Stimulated activated CD8-positive, alpha-beta memory T cell treated with anti-CD3 and anti-CD28 coated beads, Interleukin-4, amount 100 ng/mL, for 1 hour (primary cell): ENCODE results near the gene APOO.
"Not testable (repeated sequence)": the region's sequence is repeated elsewhere in the genome, so short reads cannot be mapped to it uniquely, and the experiment has no call there.

Source experiments
- DNase-seq, 2 donors: peaks; one replicate each; pipeline ENCODE4 v3.0.0-alpha.2; 2020; ENCODE audit warnings: low read depth in 2 of 2, low spot score in 1 of 2

The APOO gene

DNA sequence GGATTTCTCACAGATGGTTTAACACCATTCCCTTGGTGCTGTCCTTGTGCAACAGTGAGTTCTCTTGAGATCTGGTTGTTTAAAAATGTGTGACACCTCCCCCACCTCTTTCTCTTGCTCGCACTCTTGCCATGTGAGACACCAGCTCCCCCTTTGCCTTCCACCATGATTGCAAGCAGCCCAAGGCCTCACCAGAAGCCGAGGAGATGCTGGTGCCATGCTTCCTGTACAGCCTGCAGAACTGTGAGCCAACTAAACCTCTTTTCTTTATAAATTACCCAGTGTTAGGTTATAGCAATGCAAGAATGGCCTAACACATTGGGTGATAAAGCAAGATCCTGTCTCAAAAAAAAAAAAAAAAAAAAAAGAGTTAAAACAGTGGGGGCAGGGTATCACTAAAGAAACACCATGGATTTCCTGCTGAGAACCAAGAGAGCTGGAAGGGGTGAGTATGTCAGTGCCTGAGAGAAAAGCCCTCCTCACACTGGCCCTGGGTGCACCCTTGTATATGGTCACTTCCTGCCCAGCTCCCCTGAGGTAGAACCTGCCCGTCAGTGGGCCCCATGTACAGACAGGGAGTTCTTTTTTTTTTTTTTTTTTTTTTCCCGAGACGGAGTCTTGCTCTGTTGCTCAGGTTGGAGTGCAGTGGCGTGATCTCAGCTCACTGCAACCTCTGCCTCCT is 46.4 kb downstream of the APOO start:
- DNase-seq = no peak

DNA sequence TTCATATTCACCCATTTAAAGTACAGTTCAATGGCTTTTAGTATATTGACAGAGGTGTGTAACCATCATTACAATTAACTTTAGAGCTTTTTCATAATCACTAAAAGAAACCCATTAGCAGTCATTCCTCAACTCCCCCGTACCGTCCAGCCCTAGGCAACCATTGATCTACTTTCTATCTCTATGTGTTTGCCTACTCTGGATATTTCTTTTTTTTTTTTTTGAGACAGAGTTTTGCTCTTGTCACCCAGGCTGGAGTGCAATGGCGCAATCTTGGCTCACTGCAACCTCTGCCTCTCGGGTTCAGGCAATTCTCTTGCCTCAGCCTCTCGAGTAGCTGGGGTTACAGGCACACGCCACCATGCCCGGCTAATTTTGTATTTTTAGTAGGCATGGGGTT is 48.5 kb downstream of the APOO start:
- DNase-seq = not testable (repeated sequence)

DNA sequence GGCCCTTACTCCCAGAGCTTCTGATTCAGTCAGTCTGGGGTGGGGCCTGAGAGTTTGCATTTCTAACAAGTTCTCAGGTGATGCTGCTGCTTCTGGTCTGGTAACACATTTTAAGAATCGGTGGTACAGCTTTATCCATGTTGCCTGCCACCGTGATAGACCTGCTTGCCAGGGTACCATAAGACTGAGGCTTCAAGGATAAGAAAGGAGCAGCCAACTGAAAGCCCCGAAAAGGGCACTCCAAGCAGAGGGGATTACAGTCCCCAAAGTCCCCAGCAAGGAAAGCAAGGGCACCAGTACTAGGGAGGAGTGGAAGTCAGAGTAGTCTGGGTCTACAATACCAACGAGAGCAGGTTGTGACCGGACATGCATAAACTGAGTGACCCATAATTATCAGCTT is 49.8 kb downstream of the APOO start:
- DNase-seq = no peak

DNA sequence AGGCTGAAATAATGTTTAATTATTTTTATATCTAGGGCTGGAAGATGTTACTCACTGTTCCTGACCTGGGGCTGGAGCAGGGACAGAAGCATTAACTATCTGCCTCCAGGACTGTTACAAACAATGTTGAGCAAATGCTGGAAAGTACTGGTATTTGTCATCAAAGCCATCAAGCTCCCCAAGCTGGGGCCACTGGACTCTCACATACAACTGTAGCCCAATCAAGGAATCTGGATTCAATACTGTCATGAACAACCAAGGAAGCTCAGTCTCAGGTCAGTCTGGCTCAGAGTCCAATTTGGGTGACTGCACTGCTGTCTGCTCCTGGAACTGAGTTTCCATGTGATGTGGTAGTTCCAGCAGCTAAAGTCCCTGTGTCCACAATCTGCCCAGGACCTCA is 50.4 kb downstream of the APOO start:
- no peak for DNase-seq

DNA sequence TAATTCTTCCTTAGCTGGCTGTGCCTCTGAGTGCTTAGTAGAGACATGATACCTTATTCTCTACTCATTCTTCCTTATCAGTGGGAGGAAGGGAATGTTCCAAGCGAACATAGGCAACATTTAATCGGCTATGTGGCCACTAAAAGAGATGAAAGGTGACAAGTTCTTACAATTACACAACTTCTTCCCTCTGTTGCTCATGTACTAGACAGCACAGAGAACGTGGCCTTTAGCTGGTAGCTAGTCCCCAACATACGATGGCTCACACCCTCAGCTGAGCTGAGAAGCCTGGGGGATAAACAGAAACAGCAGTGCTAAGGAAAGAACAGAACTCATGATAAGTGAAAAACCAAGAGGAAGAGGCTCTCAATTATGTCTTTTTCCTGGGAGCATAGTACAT is 52.2 kb downstream of the APOO start:
- no peak for DNase-seq

DNA sequence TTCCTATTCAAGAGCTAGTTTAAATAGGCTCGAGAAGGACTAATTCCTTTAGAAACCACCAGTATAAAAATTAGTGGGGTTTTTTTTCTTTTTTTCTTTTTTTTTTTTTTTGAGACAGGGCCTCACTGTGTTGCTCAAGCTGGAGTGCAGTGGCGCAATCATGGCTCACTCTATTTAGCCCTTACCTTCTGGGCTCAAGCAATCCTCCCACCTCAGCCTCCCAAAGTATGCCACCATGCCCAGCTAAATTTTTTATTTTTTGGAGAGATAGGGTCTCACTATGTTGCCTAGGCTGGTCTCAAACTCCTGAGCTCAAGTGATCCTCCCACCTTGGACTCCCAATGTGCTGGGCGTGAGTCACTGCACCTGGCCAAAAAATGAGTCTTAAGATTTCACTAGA is 52.8 kb downstream of the APOO start:
- no peak for DNase-seq

DNA sequence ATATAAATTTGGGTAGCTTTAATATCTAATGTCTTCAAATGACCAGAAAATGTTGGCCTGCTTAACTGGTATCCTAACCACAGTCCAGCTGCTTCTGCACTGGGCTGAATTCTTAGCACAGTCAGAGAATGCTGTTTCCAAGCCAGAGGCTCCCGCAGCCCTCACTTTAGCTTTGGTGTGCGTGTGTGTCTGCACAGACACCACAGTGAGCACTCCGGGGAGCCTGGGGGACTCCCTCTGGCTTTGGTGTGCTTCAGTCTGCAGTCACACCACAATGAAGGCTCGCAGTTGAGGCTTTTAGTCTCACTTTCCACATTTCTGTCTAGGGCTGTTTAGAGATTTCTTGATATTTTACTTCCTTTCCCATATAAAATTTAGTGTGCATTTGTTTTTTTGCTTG is 53.6 kb downstream of the APOO start:
- no peak for DNase-seq

DNA sequence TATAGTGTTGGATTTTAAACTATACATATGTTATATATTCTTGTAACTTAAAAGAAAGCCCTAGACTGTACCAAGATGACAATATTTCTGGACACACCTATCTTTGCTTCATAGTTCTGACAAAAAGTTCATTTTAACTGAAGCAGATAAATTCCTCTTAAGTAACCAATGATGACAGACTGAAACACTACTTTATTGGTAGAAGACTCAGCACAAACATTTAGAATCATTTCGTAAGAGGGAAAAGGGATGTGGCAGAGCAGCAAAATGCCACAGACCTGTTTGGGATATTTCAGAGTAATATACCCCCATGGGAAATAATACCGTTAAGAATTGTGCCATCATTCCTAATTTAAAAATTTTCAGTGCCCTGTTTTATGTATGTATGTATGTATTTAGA is 56.2 kb downstream of the APOO start:
- no peak for DNase-seq

DNA sequence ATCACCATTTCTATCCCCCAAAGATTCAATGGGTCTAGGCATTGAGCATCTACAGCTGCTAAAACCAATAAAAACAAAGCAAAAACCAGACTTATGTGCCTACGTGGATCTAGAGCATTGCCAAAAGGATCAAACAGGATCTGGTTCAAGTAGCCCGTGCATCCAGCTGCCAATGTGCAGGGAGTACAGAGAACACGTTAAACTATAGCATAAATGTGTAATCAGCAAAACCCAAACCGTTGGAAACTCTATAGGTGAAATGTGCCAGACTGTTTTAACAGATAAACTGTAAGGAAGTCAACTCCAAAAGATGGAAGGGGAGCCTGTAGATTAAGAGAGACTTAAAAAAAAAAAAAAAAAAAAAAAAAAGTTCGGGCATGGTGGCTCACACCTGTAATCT is 58.5 kb downstream of the APOO start:
- no peak for DNase-seq

DNA sequence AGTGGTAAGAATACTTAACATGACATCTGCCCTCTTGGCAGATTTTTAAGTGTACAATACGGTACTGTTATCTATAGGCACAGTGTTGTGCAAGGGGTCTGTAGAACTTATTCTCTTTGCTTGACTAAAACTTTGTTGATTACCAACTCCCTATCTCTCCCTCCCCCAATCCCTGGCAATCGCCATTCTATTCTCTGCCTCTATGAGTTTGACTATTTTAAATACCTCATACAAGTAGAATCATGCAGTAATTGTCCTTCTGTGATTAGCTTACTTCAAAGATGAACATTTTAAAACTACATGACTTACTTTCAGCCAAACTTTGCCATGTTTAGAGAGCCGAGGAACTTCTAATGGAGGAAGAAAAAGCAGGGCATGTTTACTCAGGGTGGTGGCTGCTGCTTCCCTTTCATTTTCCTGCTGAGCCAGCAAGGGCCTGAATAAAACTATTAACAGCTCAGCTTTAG is 62.4 kb downstream of the APOO start:
- DNase-seq = no peak

DNA sequence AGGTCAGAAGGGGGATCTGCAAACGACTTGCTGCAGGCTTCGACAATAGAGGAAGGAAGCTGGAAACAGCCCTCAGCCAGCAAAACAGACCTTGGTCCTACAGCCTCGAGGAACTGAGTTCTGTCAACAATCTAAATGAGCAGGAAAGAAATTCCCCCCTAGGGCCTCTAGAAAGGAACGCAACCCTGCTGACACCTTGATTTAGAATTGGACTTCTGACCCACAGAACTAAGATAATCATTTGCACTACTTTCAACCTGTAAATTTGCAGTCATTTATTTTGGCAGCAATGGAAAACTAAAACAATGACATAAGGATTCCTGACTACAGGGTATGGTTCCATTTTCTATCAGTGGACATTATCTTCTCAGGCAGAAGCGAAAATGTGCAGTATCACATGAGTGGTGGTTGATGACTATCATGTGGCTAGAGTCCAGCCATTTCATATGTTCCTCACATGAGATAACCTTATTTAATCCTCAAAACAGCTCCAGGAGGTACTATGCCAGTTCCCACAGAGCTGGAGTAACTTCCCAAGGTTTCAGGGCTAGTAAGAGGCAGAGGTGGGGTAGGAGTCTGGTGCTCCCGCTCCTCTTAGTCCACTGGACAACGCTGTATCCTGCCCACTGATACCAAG is 63.1 kb downstream of the APOO start:
- no peak for DNase-seq

DNA sequence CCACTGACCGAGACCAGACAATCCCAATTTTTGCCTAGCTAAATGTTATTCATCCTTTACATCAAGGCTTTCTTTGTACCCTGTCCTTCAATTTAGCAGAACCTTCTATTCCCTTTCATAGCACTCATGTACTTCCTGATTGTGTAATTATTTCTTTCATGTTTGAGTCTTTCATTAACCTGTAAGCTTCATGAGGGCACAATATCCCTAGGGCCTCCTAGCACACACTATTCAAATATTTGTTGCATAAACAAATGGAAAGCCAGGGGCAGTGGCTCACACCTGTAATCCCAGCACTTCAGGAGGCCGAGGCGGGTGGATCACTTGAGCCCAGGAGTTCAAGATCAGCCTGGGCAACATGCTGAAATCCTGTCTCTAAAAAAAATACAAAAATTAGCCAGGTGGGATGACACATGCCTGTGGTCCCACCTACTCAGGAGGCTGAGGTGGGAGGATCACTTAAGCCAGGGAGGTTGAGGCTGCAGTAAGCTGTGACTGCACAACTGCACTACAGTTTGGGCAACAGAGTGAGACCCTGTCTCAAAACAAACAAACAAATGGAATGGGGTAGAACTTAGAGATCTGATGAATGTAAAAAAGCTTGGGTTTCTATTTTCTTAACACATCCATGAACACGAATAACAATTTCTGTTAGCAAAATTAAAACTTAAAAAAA is 65.8 kb downstream of the APOO start:
- no peak for DNase-seq

DNA sequence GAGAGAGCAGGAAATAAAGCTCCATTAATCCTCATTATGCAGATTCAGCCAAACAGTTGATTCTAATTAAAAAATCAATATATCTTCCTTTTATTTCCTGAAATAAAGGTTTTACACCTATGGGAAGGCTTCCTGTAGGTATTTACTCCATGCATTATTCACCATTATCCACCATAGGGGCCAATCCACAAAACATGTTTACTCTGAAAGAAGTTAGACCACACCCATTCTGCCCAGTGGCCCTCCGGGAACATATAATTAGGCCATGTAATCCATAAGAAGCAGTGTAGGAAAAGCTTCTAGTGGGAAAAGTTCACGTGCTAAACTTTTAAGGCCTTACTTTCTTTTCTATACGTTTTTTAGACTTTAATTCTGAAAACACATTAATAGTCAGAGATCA is 67.1 kb downstream of the APOO start:
- no peak for DNase-seq

DNA sequence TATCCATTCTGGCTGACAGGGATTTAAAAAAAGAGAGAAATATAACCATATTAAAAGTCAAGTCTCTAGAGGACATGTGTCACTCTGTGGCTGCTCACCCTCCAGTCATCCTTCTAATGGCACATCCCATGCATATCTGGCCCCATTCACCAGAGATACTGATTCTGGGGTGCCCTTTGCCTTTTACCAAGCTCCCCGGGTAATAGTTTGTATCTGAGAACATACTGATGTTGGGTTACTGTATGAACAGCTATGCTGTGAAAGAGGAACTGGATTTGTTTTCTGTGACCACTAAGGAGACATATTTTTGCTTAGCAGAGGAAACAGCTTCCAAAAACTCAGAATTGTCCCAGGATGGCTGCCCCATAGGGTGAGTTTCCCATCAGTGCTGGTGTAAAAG is 68.8 kb downstream of the APOO start:
- no peak for DNase-seq

DNA sequence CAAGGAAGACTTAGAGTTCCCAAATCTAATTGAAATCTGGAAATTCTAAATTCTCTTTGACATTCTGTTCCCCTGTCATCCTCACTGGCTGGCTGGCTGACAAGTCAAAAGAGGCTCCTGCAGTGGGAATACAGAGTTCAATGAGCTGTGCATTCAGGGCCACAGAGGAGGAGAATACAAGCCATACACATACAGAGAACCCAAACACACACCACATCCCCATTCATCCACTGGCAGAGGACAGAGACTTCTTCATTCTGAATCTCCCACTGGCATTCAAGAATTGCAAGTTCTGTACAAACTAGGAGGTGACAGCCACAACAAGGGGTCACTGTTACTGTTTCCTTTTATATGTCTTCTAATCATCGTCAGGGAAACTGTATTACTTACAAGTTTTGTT is 75.0 kb downstream of the APOO start:
- no peak for DNase-seq

DNA sequence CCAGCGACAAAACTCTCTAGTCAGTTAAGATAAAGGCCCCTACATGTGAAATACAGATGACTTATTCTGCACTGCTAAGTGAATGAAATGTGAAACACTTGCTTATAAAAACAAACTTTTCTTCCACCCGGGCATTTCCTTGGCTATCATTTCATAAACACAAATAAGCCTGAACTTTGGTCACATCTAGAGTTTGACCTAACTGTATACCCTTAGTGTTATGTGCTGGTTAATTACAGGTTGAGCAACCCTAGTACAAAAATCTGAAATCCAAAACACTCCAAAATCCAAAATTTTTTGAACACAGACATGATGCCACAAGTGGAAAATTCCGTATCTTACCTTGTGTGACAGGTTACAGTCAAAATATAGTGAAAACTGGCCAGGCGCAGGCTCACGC is 78.9 kb downstream of the APOO start:
- no peak for DNase-seq

DNA sequence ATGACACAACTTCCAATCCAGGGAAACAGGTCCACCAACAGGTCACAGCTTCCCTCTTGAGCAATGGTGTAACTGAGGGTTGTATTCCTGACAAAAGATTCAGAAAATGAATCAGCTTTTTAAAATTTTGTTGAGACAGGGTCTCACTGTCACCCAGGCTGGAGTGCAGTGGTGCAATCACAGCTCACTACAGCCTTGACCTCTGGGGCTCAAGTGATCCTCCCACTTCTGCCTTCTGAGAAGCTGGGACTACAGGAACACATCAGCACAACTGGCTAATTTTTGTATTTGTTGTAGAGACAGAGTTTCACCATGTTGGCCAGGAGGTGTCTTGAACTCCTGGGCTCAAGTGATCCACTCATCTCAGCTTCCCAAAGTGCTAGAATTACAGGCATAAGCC is 81.1 kb downstream of the APOO start:
- no peak for DNase-seq

DNA sequence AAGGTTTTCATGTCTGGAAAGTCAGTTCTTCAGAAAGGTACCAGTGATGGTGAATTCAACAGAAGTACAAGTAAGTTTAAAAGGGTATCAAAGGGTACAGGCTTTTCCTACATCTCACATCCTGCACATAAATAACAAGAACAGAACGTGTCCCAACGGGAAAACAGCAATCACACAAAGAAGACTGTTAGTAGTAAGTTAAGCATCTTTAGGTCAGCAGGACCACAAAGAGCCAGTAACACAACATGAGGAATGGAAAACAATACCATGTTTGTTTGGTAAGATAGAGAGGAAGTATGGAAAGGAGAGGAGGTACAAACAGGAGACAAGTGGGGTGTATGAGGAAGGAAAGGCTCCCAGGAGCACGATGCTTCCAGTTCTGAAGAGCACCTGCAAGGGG is 81.5 kb downstream of the APOO start:
- DNase-seq = no peak

DNA sequence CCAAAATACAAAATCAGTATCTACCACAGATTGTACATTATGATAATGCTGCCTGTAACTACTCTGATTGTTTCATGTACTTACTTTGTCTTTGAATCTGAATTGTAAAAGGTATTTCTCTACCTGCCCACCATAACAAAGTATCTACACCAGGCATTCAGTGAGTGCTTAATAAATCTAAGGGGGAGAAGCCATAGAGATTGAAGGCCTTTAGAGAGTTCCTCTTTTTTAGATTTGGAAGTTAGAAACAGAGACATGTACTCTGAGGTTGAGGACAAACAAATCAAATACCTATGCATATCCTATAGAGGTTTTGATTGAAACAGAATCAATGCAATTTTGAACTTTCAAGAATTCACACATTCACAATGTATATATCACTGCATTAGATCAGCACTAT is 82.1 kb downstream of the APOO start:
- no peak for DNase-seq

DNA sequence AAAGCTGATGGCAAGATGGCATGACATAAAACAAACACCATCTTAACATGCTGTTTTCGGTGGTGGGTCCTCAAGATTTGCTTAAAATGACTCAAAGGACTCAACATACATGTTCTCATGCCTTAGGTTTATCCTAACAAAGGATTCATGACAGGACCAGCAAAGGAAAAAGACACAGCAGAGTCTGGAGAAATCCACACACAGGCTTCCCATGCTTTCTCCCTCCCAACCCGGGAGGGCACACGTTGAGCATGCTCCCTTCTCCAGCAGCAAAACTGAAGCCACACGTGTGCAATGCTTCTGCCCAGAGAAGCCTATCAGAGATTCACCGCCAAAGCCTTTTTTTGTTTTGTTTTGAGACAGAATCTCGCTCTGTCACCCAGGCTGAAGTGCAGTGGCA is 84.9 kb downstream of the APOO start:
- DNase-seq = no peak

DNA sequence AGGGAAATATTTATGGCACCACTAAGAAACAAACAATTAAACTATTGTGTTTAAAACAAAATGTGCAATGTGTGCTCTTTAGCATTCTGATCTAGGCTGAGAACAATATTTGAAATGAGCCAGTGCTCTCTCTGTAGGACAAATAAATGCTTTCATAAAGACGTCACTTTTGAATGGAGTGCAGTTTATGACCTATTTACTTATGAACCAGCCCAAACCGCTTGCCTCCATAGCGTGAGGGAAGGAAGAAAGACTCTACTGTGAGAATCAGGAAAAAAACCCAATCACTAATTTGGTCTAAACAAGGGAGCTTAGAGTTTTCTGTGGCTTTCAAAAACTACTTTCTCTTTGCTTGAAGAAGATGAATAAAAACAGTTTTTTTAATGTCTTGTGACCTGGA is 85.3 kb downstream of the APOO start:
- DNase-seq = no peak

DNA sequence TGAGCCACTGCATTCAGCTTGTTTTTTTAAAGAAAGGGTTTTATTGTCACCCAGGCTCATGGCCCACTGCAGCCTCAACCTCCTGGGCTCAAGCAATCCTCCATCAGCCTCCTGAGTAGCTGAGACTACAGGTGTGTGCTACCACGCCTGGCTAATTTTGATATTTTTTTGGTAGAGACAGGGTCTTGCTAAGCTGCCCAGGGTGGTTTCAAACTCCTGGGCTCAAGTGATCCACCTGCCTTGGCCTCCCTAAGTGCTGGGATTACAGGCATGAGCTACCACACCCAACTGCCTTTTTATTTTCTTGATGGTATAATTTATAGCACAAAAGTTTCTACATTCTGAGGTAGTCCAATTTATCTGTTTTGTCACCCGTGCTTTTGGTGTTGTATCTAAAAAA is 85.9 kb downstream of the APOO start:
- DNase-seq = no peak
